H9 (cell line): ENCODE measurements around the gene SHB. TPM values are rescaled to one million over a fixed set of nuclear protein-coding genes. Genes with fewer than 3 reads are reported as not detected.

Source experiments
- DNase-seq: peaks from one replicate; pipeline ENCODE4 v3.0.0-alpha.2; 2017
- H2AFZ ChIP-seq: one replicate; pipeline ENCODE4 v1.6.1; 2013; ENCODE audit warnings: mild to moderate bottlenecking, low read length, control low read depth, moderate library complexity
- H2AK5ac ChIP-seq: 2 replicates; pipeline ENCODE4 v1.6.1; 2013; ENCODE audit warnings: low read length, control low read depth, mixed read lengths; ENCODE audit not compliant: insufficient read length
- H2BK120ac ChIP-seq: one replicate; pipeline ENCODE4 v1.6.1; 2013; ENCODE audit warnings: low read depth, mild to moderate bottlenecking, low read length, control low read depth, inconsistent platforms; ENCODE audit not compliant: poor library complexity, severe bottlenecking
- H2BK12ac ChIP-seq: 2 replicates; pipeline ENCODE4 v1.6.1; 2013; ENCODE audit warnings: low read length, control low read depth, mixed read lengths, low read depth; ENCODE audit not compliant: insufficient read length
- H2BK15ac ChIP-seq: 2 replicates; pipeline ENCODE4 v1.6.1; 2013; ENCODE audit warnings: low read depth, low read length, control low read depth
- H2BK20ac ChIP-seq: one replicate; pipeline ENCODE4 v1.6.1; 2013; ENCODE audit warnings: low read depth, mild to moderate bottlenecking, low read length, control low read depth, inconsistent platforms; ENCODE audit not compliant: poor library complexity, severe bottlenecking
- H2BK5ac ChIP-seq: 2 replicates; pipeline ENCODE4 v1.6.1; 2013; ENCODE audit warnings: low read length, control low read depth, mixed read lengths; ENCODE audit not compliant: insufficient read length
- H3K14ac ChIP-seq: 2 replicates; pipeline ENCODE4 v1.6.1; 2013; ENCODE audit warnings: low read length, control low read depth; ENCODE audit not compliant: insufficient read depth
- H3K18ac ChIP-seq: 2 replicates; pipeline ENCODE4 v1.6.1; 2013; ENCODE audit warnings: low read depth, mild to moderate bottlenecking, mixed read lengths, low read length, control low read depth; ENCODE audit not compliant: insufficient read length
- H3K23ac ChIP-seq: 2 replicates; pipeline ENCODE4 v1.6.1; 2013; ENCODE audit warnings: low read length, control low read depth, mixed read lengths, low read depth; ENCODE audit not compliant: insufficient read length
- H3K23me2 ChIP-seq: 2 replicates; pipeline ENCODE4 v1.6.1; 2013; ENCODE audit warnings: low read depth, mild to moderate bottlenecking, mixed read lengths, low read length, control low read depth; ENCODE audit not compliant: insufficient read length, poor library complexity, severe bottlenecking
- H3K27ac ChIP-seq: 2 replicates; pipeline ENCODE4 v1.5.1; 2013; ENCODE audit warnings: low read length, control low read depth, mixed read lengths, low read depth; ENCODE audit not compliant: insufficient read length
- H3K27me3 ChIP-seq: 2 replicates; pipeline ENCODE4 v1.6.1; 2013; ENCODE audit warnings: low read length, control low read depth, inconsistent platforms; ENCODE audit not compliant: insufficient read depth
- H3K4ac ChIP-seq: 2 replicates; pipeline ENCODE4 v1.6.1; 2013; ENCODE audit warnings: low read depth, mild to moderate bottlenecking, control low read depth, inconsistent platforms, low read length, moderate library complexity
- H3K4me1 ChIP-seq: 2 replicates; pipeline ENCODE4 v1.6.1; 2013; ENCODE audit warnings: low read length, control low read depth, inconsistent platforms; ENCODE audit not compliant: insufficient read depth
- H3K4me2 ChIP-seq: 2 replicates; pipeline ENCODE4 v1.6.1; 2013; ENCODE audit warnings: low read length, control low read depth, mixed read lengths; ENCODE audit not compliant: insufficient read length, insufficient read depth
- H3K56ac ChIP-seq: 2 replicates; pipeline ENCODE4 v1.6.1; 2013; ENCODE audit warnings: low read depth, mild to moderate bottlenecking, mixed read lengths, low read length, control low read depth; ENCODE audit not compliant: insufficient read length
- H3K79me1 ChIP-seq: 2 replicates; pipeline ENCODE4 v1.6.1; 2013; ENCODE audit warnings: low read depth, mild to moderate bottlenecking, moderate library complexity, low read length, control low read depth, inconsistent platforms; ENCODE audit not compliant: insufficient read depth, poor library complexity, severe bottlenecking
- H3K79me2 ChIP-seq: 2 replicates; pipeline ENCODE4 v1.6.1; 2013; ENCODE audit warnings: low read length, control low read depth, inconsistent platforms; ENCODE audit not compliant: insufficient read depth
- H3K9ac ChIP-seq: 2 replicates; pipeline ENCODE4 v1.6.1; 2013; ENCODE audit warnings: low read length, control low read depth, mixed read lengths; ENCODE audit not compliant: insufficient read length; ENCODE audit errors: extremely low read depth
- H3K9me3 ChIP-seq: one replicate; pipeline ENCODE4 v1.6.1; 2013; ENCODE audit warnings: low read depth, low read length, inconsistent platforms; ENCODE audit not compliant: control insufficient read depth
- H3T11ph ChIP-seq: one replicate; pipeline ENCODE4 v1.6.1; 2013; ENCODE audit warnings: mild to moderate bottlenecking, low read length, control low read depth, inconsistent platforms
- H4K20me1 ChIP-seq: one replicate; pipeline ENCODE4 v1.6.1; 2013; ENCODE audit not compliant: control insufficient read depth, insufficient read length, insufficient read depth
- H4K5ac ChIP-seq: 2 replicates; pipeline ENCODE4 v1.6.1; 2013; ENCODE audit warnings: low read depth, mild to moderate bottlenecking, mixed read lengths, low read length, control low read depth; ENCODE audit not compliant: insufficient read length
- H4K8ac ChIP-seq: replicated peaks from 2 replicates; pipeline ENCODE4 v1.6.1; 2013; ENCODE audit warnings: low read length, control low read depth, mixed read lengths, low read depth; ENCODE audit not compliant: insufficient read length
- H4K91ac ChIP-seq: 2 replicates; pipeline ENCODE4 v1.6.1; 2013; ENCODE audit warnings: low read depth, mild to moderate bottlenecking, moderate library complexity, mixed read lengths, low read length, control low read depth; ENCODE audit not compliant: insufficient read length
- H3K27ac Mint-ChIP-seq, 3 experiments: 2 replicates in 2 of 3; 3 replicates in 1 of 3; pipeline ENCODE4 v1.8.0; 2020 to 2021; ENCODE audit warnings: mixed read lengths in 3 of 3, mild to moderate bottlenecking in 1 of 3, moderate library complexity in 1 of 3
- H3K27me3 Mint-ChIP-seq: 2 replicates; pipeline ENCODE4 v1.8.0; 2021; ENCODE audit warnings: low read depth, mild to moderate bottlenecking, moderate library complexity, mixed read lengths
- H3K36me3 Mint-ChIP-seq, 3 experiments: 2 replicates in 2 of 3; 3 replicates in 1 of 3; pipeline ENCODE4 v1.8.0; 2020 to 2021; ENCODE audit warnings: low read depth in 3 of 3, mixed read lengths in 3 of 3; ENCODE audit not compliant: insufficient read depth in 1 of 3
- H3K4me1 Mint-ChIP-seq, 2 experiments: 2 replicates each; pipeline ENCODE4 v1.8.0; 2020; ENCODE audit warnings: mixed read lengths in 2 of 2
- H3K4me3 Mint-ChIP-seq, 2 experiments: 2 replicates in 1 of 2; 3 replicates in 1 of 2; pipeline ENCODE4 v1.8.0; 2020 to 2021; ENCODE audit warnings: mild to moderate bottlenecking in 2 of 2, mixed read lengths in 2 of 2, moderate library complexity in 1 of 2
- H3K9me3 Mint-ChIP-seq, 2 experiments: 2 replicates in 1 of 2; 3 replicates in 1 of 2; pipeline ENCODE4 v1.8.0; 2020; ENCODE audit warnings: mild to moderate bottlenecking in 2 of 2, mixed read lengths in 2 of 2, moderate library complexity in 1 of 2
- WGBS: extraction: QIAGEN DNeasy Blood & Tissue Kit; methylation state at CpG from one replicate; pipeline ENCODE4 v1.1.7; 2013; ENCODE audit warnings: missing lambda C conversion rate, low lambda C conversion rate, mixed read lengths; ENCODE audit not compliant: insufficient read length; ENCODE audit errors: extremely low coverage; 5-methylcytosine and 5-hydroxymethylcytosine counted together
- total RNA-seq: library from RNA; stranded (reverse); gene quantifications from 2 replicates; pipeline ENCODE4 v1.2.1, GENCODE V29; 2021
- TF ChIP-seq, protein P1 (sequence below): fragments of 200-600 bp; sonication (generic); conservative IDR thresholded peaks from 3 replicates; pipeline ENCODE4 v1.8.0; 2021; ENCODE audit warnings: antibody characterized with exemption, mild to moderate bottlenecking

Gene SHB
- total RNA-seq, 1 experiment from 2014 or later, result 14.6 TPM

DNA sequence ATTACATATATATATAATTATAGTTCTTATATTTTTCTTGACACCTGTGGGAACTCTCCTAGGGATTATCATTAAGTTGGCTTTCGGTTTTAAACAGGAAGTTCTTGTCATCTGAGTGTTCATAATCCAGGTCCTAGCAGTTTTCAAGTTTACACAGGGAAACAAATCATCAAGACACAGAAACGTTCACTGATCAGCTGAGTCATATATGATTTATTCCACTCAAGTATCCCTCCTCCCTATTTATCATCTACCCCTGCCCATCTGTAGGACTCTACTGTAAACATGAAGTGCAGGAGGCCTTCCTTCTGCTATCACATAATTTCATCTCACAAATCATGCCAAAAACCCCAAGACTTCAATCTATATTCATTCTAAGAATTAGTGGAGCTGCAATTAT lies 171.4 kb downstream of the SHB start:
- WGBS, result no CpG with 5 or more reads among the region's 2 CpGs
- H3K4me1 Mint-ChIP-seq, result peaks cover 1 to 4% of the 10 kb centered on the region in 2 experiments
- peaks cover 17 to 49% (median 47%) of the 10 kb centered on the region in 3 experiments; a peak in 6 of 7 replicates for H3K36me3 Mint-ChIP-seq

More for the DNA sequence above, 171.4 kb downstream of the SHB start:
- no peak overlapping the region for H2BK20ac ChIP-seq
- H3K56ac ChIP-seq, result no peak overlapping the region
- no peaks in the 10 kb centered on the region for H3K9me3 ChIP-seq
- no peaks in the 10 kb centered on the region; the same call in 1 of the 2 replicates for H3K79me2 ChIP-seq
- no peaks in the 10 kb centered on the region for H3K9me3 Mint-ChIP-seq
- H3K23ac ChIP-seq, result no peak overlapping the region
- H4K20me1 ChIP-seq, result no peaks in the 10 kb centered on the region
- H2BK120ac ChIP-seq, result no peak overlapping the region
- no peaks in the 10 kb centered on the region for H3K27me3 Mint-ChIP-seq
- H3K4ac ChIP-seq, result no peak overlapping the region
- no peaks in the 10 kb centered on the region for H3K27me3 ChIP-seq
- H3K4me2 ChIP-seq, result no peak overlapping the region
- H3K4me1 ChIP-seq, result no peaks in the 10 kb centered on the region
- H3K9ac ChIP-seq, result no peak overlapping the region
- H2BK15ac ChIP-seq, result no peak overlapping the region
- no peak overlapping the region for H3K27ac ChIP-seq
- TF ChIP-seq, protein P1, sequence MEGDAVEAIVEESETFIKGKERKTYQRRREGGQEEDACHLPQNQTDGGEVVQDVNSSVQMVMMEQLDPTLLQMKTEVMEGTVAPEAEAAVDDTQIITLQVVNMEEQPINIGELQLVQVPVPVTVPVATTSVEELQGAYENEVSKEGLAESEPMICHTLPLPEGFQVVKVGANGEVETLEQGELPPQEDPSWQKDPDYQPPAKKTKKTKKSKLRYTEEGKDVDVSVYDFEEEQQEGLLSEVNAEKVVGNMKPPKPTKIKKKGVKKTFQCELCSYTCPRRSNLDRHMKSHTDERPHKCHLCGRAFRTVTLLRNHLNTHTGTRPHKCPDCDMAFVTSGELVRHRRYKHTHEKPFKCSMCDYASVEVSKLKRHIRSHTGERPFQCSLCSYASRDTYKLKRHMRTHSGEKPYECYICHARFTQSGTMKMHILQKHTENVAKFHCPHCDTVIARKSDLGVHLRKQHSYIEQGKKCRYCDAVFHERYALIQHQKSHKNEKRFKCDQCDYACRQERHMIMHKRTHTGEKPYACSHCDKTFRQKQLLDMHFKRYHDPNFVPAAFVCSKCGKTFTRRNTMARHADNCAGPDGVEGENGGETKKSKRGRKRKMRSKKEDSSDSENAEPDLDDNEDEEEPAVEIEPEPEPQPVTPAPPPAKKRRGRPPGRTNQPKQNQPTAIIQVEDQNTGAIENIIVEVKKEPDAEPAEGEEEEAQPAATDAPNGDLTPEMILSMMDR, result no peak
- no peak overlapping the region for H3K27ac Mint-ChIP-seq
- H3K23me2 ChIP-seq, result no peaks in the 10 kb centered on the region
- H4K91ac ChIP-seq, result no peak overlapping the region
- H3T11ph ChIP-seq, result no peak overlapping the region
- no peak overlapping the region for H3K4me3 Mint-ChIP-seq
- H2BK12ac ChIP-seq, result no peak overlapping the region
- H2AK5ac ChIP-seq, result no peak overlapping the region
- no peaks in the 10 kb centered on the region for H3K79me1 ChIP-seq
- no peak overlapping the region for H2AFZ ChIP-seq
- DNase-seq, result no peak
- no peak overlapping the region for H3K14ac ChIP-seq
- H4K8ac ChIP-seq, result no peak overlapping the region
- no peak overlapping the region for H2BK5ac ChIP-seq
- no peak overlapping the region for H3K18ac ChIP-seq
- no peak overlapping the region for H4K5ac ChIP-seq
